HG03103 (cell line): ENCODE results near the gene CABCOCO1.

Source experiments
- ATAC-seq: cut with Tn5 transposase; IDR thresholded peaks from one replicate; pipeline ENCODE4 v1.9.1; 2021; ENCODE audit warnings: low read depth; ENCODE audit not compliant: unreplicated experiment

Gene CABCOCO1

DNA sequence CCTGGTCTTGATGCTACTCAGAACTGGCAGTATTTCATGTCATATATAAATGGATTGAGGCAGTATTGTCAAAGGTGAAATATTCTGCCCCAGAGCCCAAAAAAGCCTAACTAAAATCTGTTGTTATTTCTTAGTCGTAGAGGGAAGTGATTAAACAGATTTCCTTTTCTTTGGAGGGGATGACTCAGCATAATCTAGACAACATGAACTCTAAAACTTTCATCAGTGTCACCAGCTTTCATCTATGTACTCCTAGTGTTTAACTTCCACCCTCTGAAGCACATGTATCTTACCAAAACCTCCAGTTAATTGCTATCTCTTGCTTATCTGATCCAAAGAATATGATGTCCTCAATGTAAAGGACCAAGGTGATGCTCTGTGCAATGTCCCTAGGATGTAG, 141.7 kb downstream of the CABCOCO1 start:
- ATAC-seq: no peak

DNA sequence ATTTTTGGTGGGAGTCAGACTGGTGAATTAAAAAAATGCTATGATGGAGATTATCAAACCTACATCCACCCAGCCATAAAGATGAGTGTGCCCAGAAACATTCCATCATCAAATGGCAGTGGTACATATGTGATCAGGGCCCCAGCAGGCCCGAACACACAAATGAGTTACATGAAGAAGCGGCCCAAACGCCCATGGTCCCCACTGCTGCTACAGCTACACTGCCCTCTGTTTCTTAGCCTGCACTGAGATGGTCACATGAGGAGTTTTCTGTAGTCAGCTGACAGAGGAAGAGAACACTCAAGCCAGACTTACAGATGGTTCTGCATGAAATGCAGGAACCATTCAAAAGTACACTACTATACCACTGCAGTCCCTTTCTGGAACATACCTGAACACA, 142.4 kb downstream of the CABCOCO1 start:
- no peak for ATAC-seq

GRCh38 chr10:61810263-61810662, 147.5 kb downstream of the CABCOCO1 start:
- ATAC-seq: no peak

DNA sequence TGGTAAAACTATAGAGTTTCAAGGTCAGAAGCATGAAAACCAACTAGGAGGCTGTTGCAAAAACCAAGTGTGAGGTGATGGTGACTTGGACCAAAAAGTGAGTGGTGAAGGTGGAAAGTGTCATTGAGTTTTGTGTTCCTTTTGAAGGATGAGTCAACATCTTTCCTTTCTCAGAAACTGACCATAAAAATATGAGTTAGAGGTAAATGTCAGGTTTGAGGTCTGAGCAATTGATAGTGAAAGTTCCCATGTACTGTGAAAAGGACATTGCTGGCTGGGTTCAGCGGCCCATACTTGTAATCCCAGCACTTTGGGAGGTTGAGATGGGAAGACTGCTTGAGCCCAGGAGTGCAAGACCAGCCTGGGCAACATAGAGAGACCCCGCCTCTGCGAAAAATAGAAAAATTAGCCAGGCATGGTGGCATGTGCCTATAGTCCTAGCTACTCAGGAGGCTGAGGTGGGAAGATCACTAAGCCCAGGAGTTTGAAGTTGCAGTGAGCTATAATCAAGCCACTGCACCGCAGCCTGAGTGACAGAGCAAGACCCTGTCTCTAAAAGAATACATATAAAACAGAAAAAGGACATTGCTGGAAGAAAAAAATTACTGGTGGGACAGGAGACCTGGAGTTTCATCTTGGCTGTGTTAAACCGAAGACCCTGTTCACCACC, 149.5 kb downstream of the CABCOCO1 start:
- ATAC-seq: no peak

GRCh38 chr10:61812920-61813319, 150.2 kb downstream of the CABCOCO1 start:
- ATAC-seq: no peak

- ATAC-seq: no peak
Observed at GRCh38 chr10:61814160-61814559, 151.4 kb downstream of the CABCOCO1 start.

GRCh38 chr10:61815496-61815895, 152.8 kb downstream of the CABCOCO1 start:
- ATAC-seq: no peak
